Eye (tissue), 1 donor: ENCODE results near the gene TIMM10B.

Experiments
- DNase-seq: peaks from one replicate; pipeline ENCODE4 v3.0.0-alpha.2; 2015

The TIMM10B gene

GRCh38 chr11:6473451-6474412 lies 7.6 kb upstream of the TIMM10B start, which contains the start of gene TRIM3:
Gene TRIM3 (minus strand): TSS chr11:6473941. CDS start chr11:6465695, 8,246 bp downstream.
- peak; percentile 94 for DNase-seq

DNA sequence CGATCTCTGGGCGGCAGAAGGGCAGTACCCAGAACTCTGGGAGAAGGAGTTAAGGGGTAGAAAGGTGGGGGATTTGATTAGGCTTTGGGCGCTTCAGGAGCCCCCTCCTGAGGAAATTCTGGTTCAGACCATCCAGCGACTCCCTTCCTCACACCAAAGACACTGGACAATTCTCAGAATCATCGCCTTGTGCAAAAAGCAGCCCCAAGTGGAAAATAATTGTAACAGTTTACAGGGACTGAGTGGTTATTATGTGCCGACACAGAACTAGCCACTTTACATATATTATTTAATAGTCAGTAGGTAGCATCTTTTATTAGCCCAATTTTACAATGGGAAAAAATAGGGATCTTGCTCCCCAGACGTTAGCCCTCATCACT lies 6.9 kb upstream of the TIMM10B start:
- DNase-seq: no peak

- no peak for DNase-seq
Measured at GRCh38 chr11:6474806-6475500, 6.3 kb upstream of the TIMM10B start.

GRCh38 chr11:6475936-6476335 lies 5.4 kb upstream of the TIMM10B start:
- no peak for DNase-seq

GRCh38 chr11:6476571-6476970 lies 4.7 kb upstream of the TIMM10B start:
- no peak for DNase-seq

GRCh38 chr11:6480299-6480914 lies 894 bp upstream of the TIMM10B start:
- DNase-seq: no peak

DNA sequence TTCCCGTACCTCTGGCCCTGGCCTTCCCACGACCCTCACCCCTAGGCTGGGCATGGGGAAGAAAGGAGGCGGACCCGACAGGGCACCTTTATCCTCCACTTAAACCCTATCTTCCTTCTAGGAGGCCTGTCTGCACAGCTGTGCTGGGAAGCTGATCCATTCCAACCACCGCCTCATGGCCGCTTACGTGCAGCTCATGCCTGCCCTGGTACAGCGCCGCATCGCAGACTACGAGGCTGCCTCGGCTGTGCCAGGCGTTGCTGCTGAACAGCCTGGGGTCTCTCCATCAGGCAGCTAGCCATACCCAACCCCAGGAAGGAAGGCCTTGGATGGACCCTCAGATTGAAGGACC lies 599 bp downstream of the TIMM10B start:
- no peak for DNase-seq

DNA sequence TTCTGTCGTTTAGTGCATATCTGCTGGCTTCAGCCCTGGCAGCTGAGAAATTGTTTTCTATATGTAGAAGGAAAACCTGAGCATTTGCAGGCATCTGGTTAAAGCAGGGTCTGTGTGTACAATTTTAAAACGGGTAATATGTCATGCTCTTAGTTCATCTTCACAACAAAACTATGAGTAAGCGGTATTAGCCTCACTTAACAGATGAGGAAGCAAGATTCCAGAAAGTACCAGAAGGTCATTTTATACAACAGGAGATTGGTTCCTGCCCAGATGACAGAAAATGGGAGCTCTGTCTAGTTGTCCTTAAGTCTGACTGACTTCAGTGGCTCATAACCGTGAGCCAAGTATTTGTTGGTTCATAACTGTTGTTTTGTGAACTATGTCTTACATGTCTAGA lies 1.1 kb downstream of the TIMM10B start:
- DNase-seq: no peak

GRCh38 chr11:6483015-6483414 lies 1.7 kb downstream of the TIMM10B start:
- DNase-seq: no peak

GRCh38 chr11:6485661-6486060 lies 4.4 kb downstream of the TIMM10B start:
- no peak for DNase-seq

DNA sequence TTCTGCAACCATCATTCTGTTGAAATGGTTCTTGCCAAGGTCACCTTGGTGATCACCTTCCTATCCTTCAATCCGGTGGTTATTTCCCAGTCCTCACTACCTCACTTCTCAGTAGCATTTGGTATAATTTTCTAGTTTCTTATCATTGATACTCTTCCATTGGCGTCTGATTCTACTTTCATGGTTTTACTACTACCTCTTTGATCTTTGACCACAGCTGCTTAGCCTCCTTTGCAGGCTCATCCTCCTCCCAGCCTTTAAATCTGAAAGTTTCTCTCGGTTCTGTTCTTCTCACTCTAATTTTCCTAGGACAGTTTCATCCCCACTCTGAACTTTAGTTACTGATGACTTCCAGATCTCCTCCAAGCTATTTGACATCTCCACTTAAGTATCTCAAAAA lies 5.0 kb downstream of the TIMM10B start:
- DNase-seq: no peak

GRCh38 chr11:6486938-6487337 lies 5.6 kb downstream of the TIMM10B start:
- DNase-seq: no peak

DNA sequence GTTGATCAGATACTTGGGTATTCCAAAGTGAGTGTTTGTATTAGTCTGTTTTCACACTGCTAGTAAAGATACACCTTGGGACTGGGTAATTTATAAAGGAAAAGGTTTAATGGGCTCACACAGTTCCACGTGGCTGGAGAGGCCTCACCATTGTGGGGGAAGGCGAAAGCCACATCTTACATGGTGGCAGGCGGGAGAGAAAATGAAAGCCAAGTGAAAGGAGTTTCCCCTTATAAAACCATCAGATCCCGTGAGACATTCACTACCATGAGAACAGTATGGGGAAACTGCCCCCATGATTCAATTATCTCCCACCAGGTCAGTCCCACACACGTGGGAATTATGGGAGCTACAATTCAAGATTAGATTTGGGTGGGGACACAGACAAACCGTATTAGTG lies 7.0 kb downstream of the TIMM10B start:
- DNase-seq: no peak

DNA sequence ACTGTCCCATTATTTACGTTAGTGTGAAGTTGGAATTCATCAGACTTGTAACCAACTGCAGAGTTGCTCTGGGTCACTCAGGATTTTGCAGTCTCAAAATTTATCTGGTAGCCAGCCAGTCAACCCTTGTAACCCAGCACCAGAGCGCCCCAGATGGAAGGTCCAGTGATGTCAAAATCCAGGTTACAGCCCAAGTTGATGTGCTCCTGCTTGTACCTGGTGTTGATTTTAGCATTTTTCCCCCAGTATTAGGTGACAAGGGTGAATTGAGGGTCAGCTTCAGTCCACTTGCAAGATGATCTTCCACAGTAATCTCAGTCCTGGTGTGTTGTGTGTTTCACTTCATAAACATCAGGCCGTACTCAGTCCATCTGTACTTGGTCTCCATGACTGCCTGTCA lies 7.5 kb downstream of the TIMM10B start:
- DNase-seq: no peak

GRCh38 chr11:6489306-6489705 lies 8.0 kb downstream of the TIMM10B start:
- no peak for DNase-seq

GRCh38 chr11:6497069-6497839 lies 16.0 kb downstream of the TIMM10B start, which contains the start of gene DNHD1:
Gene DNHD1 (plus strand): TSS chr11:6497280. CDS start chr11:6498216, 936 bp downstream.
- DNase-seq: peak; percentile 21

GRCh38 chr11:6498121-6498520 lies 16.8 kb downstream of the TIMM10B start:
- DNase-seq: no peak

DNA sequence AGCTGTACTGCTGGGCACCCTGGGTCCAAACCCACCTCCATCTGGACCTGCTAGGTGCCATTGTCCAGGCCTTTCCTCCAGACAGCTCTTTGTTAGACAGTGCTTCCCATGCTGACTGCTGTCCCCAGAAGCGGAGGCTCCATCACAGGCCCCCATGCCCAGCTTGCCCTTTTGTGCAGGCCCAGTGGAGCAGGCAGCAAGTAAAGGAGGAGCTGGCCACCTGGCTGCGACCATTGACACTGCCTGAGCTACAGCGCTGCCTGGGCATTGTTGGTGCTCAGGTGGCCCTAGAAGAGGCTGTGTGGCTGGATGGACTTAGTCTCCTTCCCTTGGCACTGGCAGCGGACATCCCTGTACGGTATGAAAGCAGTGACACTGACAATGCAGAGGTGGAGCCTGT lies 17.2 kb downstream of the TIMM10B start:
- DNase-seq: no peak

GRCh38 chr11:6502382-6502781 lies 21.1 kb downstream of the TIMM10B start:
- DNase-seq: no peak

DNA sequence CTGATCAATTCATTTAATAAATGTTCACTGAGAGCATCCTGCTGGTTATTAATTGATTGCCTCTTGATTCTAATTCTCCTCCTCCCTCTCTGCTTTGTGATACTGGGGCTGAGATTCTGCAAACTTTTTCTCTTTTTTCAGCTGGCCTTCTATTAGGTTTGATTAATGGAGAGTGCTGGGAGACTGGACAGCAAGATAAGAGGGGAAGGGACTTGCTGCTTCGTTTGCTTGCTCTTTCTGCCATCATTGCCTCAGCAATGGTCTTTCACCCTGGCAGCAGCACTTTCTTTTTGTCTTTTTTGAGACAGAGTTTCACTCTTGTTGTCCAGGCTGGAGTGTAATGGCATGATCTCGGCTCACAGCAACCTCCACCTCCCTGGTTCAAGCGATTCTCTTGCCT lies 22.9 kb downstream of the TIMM10B start:
- DNase-seq: no peak

GRCh38 chr11:6505577-6506240 lies 24.4 kb downstream of the TIMM10B start:
- peak; percentile 60 for DNase-seq

GRCh38 chr11:6516865-6517264 lies 35.6 kb downstream of the TIMM10B start:
- DNase-seq: no peak
